Stimulated activated CD4-positive, alpha-beta T cell treated with anti-CD3 and anti-CD28 coated beads, Interleukin-12 subunit alpha, Interleukin-12 subunit beta, amount 100 ng/mL, for 4 hours (primary cell): ENCODE measurements around the gene HAND1.

Source experiments
- DNase-seq: peaks from one replicate; pipeline ENCODE4 v3.0.0-alpha.2; 2020

The HAND1 gene

GRCh38 chr5:154477382-154478223, 424 bp downstream of the HAND1 start:
- DNase-seq: no peak

DNA sequence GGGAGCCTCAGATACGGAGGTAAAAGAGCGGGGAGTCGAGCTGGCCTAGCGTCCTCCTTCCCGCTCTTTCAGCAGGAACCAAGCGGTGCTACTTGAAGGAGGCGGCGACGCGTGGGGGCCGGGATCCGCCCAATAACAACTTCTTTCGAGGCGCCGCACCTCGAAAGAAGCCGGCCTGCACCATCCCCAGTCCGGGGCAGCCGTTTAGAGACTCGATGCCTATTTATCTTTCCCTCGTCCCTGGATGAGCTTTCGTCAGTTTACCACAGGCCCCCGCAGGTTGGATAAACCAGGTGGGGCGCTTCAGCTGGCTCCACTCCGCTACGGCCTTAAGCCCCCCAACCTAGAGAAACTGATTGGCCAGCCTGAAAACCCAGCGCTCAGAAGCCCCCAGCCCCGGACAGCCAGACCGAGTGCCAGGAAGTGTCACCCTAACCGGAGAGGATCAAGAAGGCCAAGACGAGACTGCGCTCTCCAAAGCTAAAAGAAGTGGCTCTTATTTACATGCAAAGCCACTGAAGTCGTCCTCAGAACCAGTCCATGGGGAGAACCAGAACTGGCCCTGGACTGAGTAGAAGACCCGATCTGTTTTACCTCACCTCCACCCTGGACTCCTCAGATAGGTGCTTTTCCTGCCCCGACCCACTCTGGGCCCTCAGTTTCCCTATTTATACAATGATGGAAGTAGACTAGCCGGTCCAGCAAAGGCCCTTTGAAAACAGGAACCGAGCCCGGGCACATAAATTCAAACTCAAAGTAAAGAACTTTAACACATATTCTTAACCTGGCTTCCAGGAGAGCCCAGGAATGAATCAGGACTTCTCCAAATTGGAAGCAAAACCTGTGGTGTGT, 1.4 kb downstream of the HAND1 start:
- DNase-seq: no peak

DNA sequence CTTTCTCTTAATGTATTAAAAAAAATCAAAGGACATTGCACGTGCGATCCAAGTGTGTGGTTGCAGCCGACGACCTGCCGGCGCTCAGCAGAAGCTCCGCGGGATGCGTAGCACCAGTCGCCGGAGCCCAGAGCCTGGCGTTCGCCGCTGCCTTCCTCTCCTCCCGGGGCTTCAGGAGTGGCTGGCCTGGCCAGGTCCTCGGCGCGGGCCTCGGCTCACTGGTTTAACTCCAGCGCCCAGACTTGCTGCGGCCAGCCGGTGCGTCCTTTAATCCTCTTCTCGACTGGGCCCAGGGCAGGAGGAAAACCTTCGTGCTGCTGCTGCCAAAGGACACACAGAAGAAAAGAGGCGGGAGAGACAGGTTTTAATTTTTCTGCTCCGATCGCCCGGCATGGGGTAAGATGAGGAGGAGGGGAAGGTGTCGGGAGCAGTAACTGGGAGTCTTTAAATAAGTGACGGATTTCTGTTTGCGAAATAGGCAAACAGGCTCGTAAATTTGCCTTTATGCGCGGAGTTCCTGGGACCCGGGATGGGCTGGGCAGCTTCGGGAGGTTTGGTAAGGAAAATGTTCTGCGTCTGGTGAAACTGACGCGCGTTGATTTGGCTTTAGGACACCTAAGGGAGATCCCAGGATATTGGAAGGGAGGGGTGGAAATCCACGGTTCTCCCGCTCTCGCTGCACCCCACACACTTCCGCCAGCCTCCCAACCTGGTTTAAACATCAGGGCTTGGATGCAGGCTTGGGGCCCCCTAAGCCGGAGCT, 2.3 kb downstream of the HAND1 start:
- DNase-seq: no peak

- no peak for DNase-seq
Observed at GRCh38 chr5:154474396-154475334, 3.4 kb downstream of the HAND1 start.

- DNase-seq: no peak
Observed at GRCh38 chr5:154473581-154474283, 4.3 kb downstream of the HAND1 start.

- no peak for DNase-seq
Observed at GRCh38 chr5:154472871-154473580, 5.0 kb downstream of the HAND1 start.

DNA sequence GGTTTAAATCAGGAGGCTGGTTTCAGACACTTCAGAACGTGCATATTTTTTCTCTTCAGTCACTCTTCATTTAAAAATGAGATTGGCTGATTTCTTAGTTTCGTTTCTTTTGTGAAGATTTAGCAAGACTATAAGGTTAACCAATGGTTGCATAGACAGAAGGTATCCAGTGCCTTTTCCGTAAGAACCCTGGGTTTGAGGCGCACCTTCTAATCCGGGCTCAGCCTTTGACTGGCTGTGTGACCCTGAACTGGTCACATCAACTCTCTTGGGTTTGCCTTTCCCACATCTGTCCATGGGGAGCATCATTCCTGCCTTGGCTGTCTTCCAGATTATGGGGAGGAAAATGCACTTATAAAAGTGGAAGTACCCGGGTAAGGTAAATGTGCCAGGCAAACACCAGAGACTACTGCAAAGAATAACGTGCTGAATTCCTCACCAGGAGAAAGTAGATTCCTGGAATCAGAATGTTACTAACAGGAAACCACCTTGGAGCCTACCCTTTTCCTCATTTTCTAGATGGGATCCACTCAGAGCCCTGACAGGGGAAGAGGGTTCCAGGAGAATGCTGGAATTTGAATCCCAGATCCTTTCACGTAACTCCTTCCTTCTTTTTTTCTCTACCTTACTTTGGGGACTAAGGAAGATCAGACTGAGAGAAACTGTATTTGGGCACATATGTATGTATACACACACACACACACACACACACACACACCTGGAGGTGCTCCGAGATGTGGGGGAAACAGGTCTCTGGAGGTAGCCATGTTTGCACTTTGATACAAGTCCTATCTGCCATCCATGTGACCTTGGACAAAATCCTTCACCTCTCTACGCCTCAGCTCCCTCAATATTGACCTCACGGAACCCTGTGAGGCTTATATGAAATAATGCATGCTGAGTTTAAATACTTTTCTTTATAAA, 6.8 kb downstream of the HAND1 start:
- DNase-seq: no peak

DNA sequence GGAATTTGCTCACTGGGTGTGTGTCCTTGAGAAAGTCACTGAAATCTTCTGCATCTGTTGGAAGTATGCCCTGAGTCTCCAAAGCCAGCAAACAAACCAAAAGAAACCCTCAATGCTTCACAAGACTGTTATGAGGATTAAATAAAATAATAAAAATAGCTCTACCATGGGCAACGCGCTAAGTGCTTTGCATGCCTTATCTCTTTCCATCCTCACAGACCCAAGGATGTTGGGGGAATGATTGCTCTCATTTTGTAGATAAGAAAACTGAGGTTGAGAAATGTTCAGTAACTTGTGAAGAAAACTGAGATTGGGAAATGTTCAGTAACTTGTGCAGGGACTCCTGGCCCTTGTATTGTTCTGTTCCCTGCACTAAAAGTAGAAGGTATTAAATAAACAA, 7.9 kb downstream of the HAND1 start:
- no peak for DNase-seq

DNA sequence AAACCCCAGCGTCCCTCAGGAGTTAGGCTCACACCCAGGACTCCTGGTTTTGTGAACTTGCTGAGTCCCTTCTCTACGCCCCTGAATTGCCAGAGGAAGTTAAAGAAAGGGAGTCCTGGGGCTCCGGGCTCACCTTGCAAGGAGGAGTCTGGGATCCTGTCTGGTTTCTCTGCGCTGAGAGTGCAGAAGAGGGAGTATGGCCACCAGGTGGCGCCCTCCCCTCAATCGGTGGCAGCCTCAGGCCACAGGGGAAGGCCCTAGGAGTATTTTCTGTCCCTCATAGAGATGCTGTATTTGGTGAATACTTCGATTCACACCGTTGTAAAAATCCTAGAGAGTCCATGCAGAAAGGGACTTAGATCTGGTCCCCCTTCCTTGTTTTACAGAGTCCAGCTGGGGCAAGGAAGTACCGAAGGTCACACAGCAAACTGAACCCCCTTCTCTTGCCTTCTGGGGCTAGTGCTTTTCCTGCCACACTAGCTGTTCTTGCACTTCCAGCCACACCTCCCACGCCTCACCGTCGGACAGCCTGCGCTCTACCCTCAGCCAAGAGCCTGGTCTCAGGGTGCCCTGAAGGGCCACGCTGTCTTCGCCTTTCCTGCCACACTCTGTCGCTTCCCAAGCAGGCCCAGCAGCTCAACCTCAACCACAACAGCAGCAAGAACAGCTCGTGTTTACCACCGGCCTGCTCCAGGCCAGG, 10.2 kb downstream of the HAND1 start:
- DNase-seq: peak; percentile 80

DNA sequence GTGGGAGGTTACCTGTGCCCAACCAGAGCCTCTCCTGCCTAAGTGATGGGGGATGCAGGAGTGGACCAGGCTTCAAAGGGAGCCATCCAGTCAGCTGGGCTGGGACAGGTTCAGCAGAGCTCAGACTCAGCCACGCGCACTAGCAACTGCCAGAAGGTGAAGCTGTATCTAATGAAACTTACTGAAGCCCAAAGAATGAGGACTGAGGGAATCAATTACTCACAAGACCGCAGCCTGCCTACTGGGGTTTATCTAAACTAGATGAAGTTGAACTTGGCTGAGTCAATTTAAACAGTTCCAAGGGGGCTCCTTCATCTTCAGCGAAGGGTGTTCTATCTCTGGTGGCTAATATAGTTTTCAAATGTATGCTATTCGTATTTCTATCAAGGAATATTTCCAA, 11.4 kb downstream of the HAND1 start:
- DNase-seq: no peak

GRCh38 chr5:154466147-154466546, 11.9 kb downstream of the HAND1 start:
- no peak for DNase-seq

- no peak for DNase-seq
Observed at GRCh38 chr5:154465169-154465568, 12.9 kb downstream of the HAND1 start.

DNA sequence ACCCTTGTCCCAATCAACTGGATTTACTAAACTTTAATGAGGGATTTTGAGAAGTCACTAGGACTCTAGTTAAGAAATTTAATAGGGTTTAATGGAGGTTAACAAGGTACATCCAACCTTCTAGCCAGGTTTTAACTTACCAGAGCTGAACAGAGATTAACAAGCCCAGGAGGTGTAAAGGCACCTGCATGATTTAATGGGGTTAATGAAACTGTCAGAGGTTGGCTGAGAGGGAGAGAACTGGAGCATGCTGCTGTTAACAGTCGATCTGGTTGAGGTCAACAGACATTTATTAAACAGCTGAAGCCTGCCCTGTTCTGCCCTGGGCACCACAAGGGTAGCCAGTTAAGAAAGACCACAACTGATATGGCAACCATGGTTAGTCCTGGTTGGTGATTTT, 13.6 kb downstream of the HAND1 start:
- no peak for DNase-seq

DNA sequence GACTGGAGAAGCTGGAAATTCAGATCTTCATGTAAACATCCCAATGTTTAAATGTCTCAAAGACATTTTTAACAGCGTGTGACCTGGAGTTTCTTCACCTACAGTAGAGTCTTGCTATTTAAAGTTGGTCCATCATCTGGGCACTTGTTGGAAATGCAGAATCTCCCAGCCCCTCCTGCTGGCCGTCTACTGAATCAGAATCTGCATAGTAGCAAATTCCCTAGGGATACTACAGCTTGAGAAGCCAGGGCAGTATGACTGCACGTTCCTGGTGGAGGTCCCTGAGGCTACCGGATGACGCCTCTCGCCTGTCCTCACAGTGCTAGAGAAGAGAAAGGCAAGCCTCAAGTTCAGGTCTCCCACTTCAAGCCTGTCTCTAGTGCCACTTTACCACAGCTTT, 16.5 kb downstream of the HAND1 start:
- no peak for DNase-seq

DNA sequence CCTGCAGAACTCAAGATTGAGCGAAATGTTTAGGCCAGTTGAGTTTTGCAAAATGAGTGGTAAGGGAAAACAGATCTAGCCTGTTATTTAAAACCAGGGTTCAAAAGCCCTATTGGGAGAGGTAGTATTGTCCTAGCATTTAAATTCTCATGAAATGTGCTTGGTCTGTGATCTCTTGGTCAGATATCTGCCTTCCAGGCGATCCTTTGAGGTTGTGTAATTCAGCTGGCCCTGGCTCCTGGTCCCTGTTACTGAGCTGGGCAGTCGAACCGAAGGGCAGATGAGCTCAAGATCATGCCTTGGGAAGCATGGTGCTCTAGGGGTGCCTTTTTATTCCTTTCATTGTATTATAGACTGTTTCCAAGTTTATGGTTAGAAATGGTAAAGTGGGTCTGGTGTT, 17.9 kb downstream of the HAND1 start:
- DNase-seq: no peak

DNA sequence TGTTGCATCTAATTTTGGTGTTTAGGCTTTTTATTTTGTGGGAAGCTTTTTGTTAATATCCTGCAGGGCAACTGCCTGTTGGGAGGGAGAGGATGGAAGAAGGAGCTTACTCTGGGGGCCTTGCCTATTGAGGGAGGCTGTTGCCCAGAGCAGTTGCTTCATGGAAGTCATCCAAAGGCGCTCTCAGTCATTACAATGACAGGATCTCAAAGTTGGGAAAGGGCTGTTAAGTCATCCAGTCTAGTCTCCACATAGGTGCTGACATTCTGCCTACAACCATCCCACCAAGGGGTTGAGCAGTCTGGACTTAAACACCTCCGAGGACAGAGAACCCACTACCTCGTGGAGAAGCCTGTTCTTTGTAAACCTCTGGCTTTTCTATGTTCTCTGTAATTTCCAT, 19.0 kb downstream of the HAND1 start:
- DNase-seq: no peak

DNA sequence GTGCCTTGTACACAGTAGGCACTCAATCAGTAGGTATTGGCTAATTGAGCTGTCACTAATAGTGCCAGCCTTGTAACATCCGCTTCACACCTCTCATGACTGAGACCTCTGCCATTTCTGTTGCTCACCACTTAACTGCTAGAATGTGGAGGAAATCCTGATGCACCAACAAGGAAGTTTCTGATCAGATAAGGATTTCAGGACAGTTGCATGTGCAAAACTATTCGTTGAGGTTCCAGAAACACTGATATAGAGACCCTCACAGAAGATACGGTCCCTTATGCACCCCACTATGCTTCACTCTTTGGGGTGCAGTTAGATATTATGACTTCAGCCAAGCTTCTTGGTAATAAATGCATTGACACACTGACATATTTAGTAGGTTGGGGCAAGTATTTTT, 21.5 kb downstream of the HAND1 start:
- DNase-seq: no peak

- DNase-seq: no peak
Observed at GRCh38 chr5:154455585-154455984, 22.4 kb downstream of the HAND1 start.

GRCh38 chr5:154451957-154452356, 26.1 kb downstream of the HAND1 start:
- DNase-seq: no peak
